Endothelial cell of hepatic sinusoid (primary cell): ENCODE measurements around the gene AMOTL2.

ENCODE experiments used
- in situ Hi-C: cut with HindIII; loops from 2 replicates; pipeline ENCODE4 v1.10.0; 2017; ENCODE audit warnings: low sequenced_read_pairs

AMOTL2 gene

DNA sequence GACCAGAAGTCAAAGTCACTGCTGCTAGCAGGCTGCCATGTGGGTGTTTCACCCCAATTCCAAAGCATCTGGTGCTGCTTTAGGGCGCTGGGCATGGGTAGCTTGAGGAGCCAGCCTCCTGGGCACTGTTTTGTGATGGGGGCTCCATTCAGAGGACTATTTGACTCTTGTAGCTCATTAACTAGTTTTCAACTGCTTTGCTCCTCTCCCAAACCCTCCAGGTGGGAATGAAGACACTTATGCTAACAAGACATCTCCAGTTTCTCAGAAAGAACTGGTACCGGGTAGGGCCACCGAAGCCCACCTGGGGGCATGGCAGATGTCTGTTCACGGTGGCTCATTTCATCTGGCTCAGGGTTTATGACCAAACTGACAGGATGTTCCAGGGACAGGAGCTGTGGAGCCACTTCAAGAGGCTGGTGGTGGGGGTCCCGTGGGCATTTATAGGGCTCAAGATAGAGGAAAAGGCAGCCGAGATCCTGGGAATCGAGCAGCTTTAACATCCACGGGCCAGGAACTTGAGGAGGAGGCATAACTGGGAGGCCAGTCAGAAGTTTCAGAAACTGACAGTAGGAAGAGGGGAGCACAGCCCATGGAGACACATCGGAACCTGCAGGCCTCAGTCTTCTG is 17.7 kb downstream of the AMOTL2 start:
- in situ Hi-C loops: no loop called here

DNA sequence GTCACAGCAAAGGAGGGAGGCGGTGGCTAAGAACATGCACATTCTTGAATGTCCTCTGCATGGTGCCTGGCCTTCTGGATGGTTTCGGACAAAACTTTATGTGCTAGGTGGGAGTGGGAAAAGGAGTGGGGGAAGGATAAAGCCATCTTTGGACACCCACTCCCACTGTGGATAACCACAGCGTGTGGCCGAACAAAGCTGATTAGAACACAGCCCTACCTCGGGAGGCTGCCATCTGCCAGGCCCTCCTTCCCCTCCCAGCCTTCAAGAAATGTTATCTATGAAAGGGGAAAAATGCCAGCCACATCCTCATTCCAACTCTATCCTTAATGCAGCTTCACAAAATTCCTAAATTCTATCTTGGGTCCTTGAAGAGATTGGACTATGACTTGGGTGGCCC is 18.8 kb downstream of the AMOTL2 start:
- in situ Hi-C loops: no loop called here

DNA sequence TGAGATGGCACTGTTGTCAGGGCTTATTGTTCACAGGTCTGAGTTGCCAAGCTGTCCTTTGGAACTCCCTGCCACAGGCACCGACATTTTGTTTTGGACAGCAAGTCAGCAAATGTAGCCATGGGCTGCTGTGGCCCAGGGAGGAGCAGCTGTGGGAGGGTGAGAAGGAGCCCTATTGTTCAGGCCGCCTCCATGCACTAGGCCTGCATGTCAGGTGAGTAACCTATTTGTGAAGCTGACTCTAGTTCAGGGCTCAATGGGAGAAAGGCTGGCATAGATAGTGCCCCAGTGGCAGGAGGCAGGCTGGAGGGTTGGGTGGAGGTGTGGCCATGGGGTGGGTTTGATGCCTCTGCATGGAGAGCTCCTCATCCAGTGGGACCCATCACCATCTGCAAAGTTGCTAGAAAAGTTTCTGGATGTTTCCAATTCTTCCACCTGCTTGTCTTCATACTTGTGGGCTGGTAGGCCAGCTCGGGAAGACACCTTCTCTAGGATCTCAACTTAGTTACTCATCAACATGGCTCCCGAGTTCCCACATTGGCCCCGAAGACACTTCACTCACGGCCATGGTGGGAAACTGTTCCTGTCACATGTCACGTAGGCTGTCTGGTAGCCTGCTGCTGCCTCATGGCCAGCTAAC is 19.5 kb downstream of the AMOTL2 start:
- in situ Hi-C loops: no loop called here

DNA sequence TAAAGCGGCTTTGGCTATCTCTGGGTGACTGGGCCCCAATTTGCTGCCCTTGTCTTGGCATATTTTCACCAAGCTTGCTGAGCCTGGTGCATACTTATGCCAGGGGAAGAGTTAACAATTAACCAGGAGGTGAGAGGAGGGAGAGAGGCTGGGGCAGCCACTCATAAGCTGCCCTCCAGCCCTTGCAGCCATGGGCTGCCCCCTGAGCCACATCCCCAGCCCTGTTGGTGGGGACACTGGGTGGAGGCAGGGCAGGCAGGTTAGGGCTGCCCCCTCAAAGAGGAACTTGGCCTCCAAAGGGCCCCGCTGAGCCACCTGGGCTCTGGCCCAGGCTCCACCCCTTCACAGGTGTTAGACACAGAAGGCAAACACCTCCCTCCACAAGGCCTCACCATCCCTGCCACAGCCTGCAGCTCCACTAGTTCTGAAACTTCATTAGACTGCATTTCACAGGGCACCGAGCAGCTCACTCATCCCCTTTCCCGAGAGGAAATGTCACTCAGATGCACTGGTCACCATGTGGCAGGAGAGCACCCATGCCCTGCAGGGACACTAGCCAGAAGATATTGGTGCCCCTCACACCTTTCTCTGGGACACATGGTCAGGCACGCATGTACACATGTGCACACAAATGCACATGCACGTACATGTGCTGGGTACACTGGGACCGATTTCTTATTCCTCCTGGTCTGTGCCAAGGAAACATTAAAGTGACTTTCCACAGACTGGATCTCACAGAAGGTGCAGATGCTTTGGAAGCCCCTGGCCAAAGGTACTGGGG is 20.2 kb downstream of the AMOTL2 start:
- in situ Hi-C loops: no loop called here

DNA sequence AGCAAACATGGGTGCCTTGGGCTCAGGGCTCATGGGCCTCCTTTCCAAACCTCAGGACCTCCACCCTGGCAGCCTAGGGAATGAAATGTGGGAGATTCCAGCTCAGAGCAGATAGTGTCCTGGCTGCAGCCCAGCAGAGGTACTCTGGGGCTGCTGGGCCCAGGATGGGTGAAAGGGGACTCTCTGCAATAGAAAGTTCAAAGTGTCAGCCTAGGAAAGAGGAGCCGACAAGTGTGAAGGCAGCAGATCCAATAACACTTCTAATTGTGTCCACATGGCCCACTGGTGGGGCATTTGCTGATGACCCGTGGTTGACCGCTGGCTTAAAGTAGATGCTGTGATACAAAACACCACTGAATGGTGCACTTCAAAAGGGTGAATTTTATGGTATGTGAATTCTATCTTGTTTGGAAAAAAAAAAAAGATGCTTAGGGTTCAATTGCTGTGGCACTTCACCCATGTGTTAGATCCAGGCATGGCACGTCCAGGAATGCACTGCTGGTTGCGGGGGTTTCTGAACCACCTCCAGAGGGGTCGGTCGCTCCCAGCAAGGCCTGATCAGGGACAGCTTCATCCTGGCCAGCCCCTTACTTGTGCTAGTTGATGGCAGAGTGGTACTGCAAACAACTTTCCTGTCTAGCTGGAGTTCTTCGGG is 20.9 kb downstream of the AMOTL2 start:
- in situ Hi-C loops: no loop called here

DNA sequence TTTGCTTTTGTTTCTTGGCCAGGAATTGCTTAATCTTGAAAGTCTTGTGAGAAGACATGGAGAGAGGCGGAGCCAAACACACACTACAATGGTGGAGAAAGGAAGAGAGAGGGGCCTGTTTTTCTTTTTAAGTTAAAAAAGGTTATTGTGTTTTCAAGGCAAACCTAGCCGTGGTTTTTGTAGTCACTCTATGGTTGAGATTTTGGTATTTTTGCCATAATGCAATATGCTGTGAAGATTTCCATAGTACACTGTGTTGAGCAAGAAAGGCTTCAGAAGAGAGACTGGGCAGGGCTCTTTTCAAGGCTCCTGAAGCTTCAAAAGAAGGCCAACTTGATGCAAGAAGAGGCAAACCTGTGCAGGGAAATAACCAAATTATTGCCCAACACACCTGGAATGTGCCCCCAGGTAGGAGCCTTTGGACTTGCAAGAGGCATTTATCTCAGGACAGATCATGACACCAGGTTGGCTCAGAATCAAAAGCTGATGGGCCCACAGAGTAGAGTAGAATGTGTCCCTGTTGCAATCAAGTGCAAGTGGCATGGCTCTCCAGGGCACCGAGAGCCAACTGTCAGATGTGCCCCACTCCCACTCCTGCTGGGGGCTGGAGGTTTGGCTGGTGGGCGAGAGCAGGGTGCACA is 22.1 kb downstream of the AMOTL2 start:
- in situ Hi-C loops: no loop called here

DNA sequence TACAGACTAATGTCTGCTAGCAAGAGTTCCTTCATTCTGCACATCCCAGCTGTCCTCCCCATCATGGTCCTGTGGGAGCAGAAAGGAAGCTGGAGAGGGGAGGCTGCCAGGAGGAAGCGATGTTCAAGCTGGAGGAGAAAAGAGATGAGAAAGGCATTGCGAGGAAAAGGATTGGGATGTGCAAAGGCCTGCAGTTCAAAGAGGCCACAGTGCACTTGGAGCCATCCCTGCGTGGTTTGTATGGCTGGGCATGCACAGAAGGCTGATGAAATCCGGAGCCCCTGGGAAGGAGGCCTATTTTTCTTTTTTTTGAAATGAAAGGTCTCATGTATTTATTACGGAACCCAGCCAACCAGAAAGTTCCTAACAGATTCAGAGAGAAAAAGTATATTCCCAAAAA is 22.8 kb downstream of the AMOTL2 start:
- in situ Hi-C loops: no loop called here

DNA sequence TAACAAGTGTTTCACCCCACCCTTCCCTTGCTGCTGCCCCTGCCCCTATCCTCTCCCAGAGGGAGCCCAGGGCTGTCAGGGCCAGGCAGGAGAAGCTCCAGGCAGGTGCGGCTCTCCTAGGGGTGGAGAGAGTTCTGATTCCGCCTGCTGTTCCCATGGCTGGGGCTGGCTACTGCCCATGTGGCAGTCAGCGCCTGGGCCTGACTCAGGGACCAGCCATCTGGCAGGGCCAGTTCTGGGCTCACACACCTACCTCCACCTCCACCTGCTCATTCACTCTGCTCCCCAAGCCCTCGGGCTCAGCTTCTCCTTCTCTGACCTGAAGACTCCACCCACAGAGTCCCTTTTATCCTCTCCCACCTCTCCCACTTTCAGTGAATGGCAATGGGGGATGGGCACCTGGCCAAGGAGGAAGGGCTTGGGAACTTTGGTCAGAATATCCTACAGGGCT is 23.4 kb downstream of the AMOTL2 start:
- in situ Hi-C loops: no loop called here

DNA sequence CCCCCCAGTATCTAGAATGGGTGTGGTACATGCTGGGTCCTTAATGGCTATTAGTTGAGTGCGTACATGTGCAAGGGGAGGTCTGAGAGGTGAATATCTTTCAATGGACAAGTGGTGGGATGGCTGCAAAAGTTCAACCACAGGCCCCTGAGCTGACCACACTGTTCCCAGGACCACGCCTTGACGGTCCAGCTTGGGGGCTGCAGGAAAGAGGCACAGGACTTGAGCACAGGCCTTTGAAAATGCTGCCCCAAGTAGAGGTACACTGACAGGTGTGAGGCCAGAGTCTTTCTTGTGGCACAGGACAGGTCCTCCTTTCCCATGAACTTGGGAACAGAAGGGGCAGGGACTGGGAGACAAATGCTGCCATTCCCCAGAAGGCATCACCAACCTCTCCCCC is 24.0 kb downstream of the AMOTL2 start:
- in situ Hi-C loops: no loop called here

DNA sequence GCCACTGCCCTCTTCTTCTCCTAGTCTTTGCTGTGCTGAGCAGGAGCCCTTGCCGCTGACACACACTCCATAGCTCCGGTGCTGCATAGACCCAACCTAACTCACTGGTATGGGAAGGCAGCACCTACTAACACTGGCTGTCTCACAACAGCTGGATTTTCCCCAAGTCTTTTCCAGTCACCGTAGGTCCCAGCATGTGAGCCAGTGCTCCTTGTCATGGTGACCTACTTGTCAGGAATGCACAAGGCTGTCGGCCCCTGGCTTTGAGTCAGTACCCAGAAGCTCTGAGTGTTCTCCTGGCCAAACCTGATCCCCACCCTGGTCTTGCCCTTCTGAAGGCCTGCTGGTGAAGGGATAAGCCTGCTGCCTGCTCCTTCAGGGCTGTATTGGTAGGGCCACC is 25.7 kb downstream of the AMOTL2 start:
- in situ Hi-C loops: loop anchor here (5.0 kb wide), 1 partner anchor 41 kb away; no protein-coding TSS in a partner anchor

DNA sequence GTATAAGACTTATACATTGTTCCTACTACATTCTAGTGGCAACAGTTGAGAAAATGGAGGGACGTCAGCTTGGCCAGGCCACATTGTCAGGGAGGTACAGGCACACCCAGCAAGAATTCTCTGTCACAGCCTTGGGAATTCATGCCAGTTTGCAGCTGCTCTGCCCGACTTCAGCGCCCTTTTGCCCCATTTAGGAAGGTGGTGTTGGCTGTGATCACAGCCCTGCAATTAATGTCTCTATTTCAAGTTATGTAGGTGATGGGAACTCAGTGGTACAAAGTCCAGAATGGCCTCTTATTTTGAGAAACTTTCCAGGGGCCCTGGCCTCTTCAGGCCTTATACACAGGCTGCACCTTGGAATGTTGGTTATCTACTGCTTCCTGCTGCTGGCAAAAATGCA is 26.7 kb downstream of the AMOTL2 start:
- in situ Hi-C loops: loop anchor here (5.0 kb wide), 1 partner anchor 40 kb away; no protein-coding TSS in a partner anchor

DNA sequence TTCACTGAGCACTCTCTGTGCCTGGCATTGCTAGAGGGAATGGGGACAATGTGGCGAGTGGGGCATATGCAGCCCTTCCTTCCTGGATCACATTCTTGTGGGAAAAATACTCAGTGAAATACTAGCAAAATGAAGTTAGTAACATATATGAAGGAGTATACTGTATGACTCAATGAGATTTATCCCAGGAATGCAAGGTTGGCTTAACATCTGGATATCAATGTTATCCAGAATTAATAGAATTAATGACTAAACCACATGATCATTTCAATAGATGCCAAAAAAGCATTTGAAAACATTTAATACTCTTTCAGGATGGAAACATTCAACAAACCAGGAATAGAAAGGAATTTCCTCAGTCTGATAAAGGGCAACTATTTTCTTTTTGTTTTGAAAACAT is 27.5 kb downstream of the AMOTL2 start:
- in situ Hi-C loops: loop anchor here (5.0 kb wide), 1 partner anchor 39 kb away; no protein-coding TSS in a partner anchor

DNA sequence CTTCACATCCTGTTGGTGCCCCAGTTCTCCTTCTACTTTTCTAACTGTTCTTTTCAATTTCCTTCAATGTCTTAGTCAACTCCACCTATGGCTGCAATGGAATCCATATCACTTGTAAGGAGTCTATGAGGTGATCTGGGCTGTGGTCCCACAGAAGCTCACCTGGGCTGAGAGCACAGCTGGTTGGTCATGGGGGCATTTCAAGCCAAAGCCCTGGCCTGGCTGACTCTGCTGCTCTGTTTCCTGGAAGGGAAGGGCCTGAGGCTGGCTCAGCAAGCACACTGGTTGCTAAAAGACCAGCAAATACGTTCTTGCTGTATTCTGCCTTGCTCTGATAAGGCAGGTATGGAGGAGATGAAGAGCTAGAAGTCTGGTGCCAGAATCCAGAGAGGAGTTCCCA is 29.0 kb downstream of the AMOTL2 start:
- in situ Hi-C loops: loop anchor here (5.0 kb wide), 1 partner anchor 38 kb away; no protein-coding TSS in a partner anchor

DNA sequence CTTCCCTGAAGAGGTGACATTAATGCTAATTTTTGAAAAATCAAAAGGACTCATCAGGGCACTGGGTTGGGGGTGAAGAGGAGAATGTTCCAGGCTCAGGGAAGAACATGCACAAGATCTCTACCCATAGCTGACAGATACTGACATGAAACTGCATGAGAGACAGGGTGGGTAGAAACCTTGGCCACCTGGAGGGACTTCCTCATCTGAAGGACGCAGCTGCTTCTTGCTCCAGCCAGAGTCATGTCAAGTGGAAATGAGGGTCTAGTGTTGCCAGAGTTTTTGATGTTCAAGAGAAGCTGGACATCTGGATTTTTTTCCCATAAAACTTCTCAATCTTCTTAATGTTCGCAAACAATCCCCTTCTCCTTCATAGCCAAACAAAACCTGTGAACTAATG is 29.7 kb downstream of the AMOTL2 start:
- in situ Hi-C loops: no loop called here

DNA sequence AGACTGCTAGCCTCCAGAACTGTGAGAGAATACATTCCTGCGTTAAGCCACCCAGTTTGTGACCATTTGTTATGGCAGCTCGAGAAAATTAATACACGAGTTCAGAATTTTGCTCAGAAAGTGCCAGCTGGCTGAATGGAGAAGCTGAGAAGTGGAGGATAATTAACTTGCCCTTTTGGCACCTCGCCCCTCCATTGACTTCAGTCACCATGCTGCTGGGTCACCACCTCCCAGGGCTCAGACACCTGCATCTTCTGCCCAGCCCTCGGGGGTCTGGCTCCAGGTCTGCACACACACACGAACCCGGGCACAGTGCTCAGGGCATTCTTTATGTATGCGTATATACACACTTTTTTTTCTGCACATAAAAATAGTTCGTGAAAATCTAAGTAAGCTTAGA is 32.0 kb downstream of the AMOTL2 start:
- in situ Hi-C loops: no loop called here

DNA sequence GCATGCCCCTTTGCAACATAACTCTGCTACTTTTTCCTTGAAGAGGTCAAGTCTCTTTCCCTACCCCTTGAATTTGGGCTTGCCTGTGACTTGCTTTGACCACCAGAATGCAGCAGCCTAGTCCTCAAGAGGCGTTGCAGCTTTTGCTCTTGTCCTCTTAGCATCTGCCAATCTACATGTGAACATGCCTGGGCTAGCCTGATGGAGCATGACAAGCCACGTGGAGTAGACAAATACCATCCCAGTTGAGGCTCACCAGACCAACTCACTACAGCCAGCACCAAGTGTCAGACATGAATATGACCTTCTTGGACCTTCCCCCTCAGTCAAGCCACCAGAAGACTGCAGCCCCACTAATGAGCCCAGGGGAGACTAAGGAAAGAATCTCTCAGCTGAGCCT is 32.9 kb downstream of the AMOTL2 start:
- in situ Hi-C loops: no loop called here

DNA sequence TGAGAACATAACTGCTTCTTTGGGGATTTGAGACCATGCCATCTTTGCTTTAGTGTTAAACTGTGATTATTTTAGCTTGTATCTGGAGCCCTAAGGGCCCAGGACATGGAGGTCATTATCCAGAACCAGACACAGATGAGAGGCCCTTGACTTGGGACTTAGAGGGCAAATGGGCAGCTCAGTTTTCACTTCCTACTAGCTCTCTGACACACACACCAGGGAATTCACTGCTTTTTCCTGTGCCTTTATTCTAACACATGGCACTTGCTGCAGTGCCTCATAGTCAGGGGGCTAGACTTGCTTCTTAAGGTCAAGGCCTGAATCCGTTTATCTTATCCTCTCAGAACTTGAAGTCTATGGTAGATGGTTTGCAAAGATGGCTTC is 33.3 kb downstream of the AMOTL2 start:
- in situ Hi-C loops: no loop called here

DNA sequence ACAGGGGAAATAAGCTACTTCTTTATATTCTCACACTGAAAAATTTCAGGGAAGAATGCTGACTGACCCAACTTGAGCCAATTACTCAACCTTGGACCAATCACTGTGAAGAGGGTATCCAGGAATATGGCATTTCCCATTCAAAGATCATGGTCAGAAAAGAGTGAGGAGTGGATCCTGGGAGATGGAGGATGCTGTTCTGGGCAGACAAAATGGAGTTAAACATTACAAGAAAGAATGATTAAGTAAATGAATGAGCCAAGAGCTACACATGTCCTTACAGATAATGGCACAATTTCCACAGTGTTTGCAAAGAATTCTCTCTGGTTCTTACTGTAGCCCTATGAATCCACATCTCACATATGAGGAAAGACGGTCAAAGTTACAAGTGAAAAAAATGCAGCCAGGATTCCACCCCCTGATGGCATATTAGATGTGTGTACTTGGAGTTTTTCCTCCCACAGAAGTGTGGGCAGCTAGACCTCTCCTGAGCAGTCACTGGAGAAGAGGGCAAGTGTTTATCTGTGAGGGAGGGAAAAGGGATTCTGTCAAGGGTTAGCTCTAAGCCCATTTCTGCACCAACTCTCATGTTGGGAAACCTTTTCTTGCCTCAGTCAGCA is 33.8 kb downstream of the AMOTL2 start:
- in situ Hi-C loops: no loop called here

DNA sequence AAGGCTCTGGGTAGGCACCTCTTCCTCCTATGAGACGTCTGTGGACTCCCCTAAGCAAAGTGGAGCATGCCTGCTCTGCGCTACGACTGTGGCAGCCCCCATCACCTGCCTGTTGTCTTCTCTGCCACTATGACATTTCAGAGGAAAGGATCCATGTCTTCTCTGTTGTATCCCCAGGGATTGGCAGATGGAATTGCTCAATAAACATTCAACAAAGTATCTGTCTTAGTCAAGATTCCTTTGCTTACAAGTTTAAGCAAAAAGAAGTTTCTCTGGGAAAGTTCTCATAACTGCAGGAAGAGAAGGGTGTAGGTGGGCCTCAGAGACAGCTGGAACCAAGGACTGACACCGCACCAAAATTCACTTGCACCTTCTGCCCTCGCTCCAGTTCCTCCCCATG is 34.3 kb downstream of the AMOTL2 start:
- in situ Hi-C loops: no loop called here

DNA sequence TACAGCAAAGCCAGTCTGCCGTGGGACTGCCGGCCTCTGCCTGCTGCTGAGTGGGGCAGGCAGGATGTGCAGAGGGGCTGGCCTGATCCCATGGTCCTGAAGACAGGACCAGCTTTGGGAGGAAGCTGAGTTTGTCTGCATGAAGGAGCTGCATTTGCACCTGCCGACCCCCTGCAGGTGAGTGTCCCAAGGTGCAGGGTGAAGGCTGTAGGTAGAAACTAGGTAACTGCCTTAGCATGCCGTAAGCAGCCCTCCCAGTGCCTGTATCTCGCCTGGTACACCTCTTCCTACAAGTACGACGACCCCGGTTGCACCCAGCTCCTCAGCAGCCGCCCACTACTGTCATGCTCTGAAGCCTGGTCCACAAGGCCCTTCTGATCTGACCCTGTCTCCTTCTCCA is 34.9 kb downstream of the AMOTL2 start:
- in situ Hi-C loops: no loop called here
